Measurements from ENCODE around the gene FNBP1. TPM values are rescaled to one million over a fixed set of nuclear protein-coding genes. Genes with fewer than 3 reads are reported as not detected.
A peak's percentile ranks its signal among the peaks of the same experiment; 100 is the strongest.
"Not testable (repeated sequence)": the region's sequence is repeated elsewhere in the genome, so short reads cannot be mapped to it uniquely, and the experiment has no call there.

Gene FNBP1
- total and polyA plus RNA-seq, 8 donors = 5.3 to 18.5 (median 7.1) TPM

GRCh38 chr9:130001190-130001589 is 41.8 kb downstream of the FNBP1 start:
- Histone ChIP-seq H3K4me1 (no peaks in the 10 kb centered on the region), H3K4me3 (no peak overlapping the region), H3K9me3 (no peaks in the 10 kb centered on the region), H3K27me3 (no peaks in the 10 kb centered on the region), H3K27ac (no peak overlapping the region), H3K36me3 (no peaks in the 10 kb centered on the region)
- FAIRE-seq (no peak), DNase-seq (no peak), ATAC-seq (no peak)
- 79% methylated on average over 7 of the region's 7 CpGs for WGBS, 2 donors
- intact Hi-C loops (cut with DNase I) = no loop called here
- TF ChIP-seq CTCF (IDR thresholded peaks at IDR 0.05) = no peak

- TF ChIP-seq CTCF (IDR thresholded peaks at IDR 0.05) = no peak
- peaks cover 0 to 9% (median 0%) of the 10 kb centered on the region in 3 donors for H3K4me1 ChIP-seq
These were observed 43.9 kb downstream of the FNBP1 start for GRCh38 chr9:129999141-129999510.

GRCh38 chr9:129998491-129999140 is 44.4 kb downstream of the FNBP1 start:
- DNase-seq (no peak), FAIRE-seq (no peak), ATAC-seq (no peak)
- H3K36me3 ChIP-seq = no peaks in the 10 kb centered on the region
- 58 to 63% methylated on average over 5 of the region's 5 CpGs for WGBS, 2 donors
- H3K27me3 ChIP-seq = no peaks in the 10 kb centered on the region
- intact Hi-C loops (cut with DNase I) = no loop called here
- no peak overlapping the region for H3K27ac ChIP-seq
- TF ChIP-seq CTCF (IDR thresholded peaks at IDR 0.05) = no peak
- H3K4me1 ChIP-seq = peaks cover 0 to 9% (median 0%) of the 10 kb centered on the region in 3 donors
- no peak overlapping the region for H3K4me3 ChIP-seq
- no peaks in the 10 kb centered on the region for H3K9me3 ChIP-seq

More at GRCh38 chr9:129999141-129999510, 43.9 kb downstream of the FNBP1 start:
- intact Hi-C loops (cut with DNase I) = no loop called here
- Histone ChIP-seq H3K36me3 (no peaks in the 10 kb centered on the region), H3K9me3 (no peaks in the 10 kb centered on the region), H3K27me3 (no peaks in the 10 kb centered on the region), H3K27ac (no peak overlapping the region), H3K4me3 (no peak overlapping the region)
- DNase-seq (no peak), FAIRE-seq (no peak), ATAC-seq (no peak)
- WGBS, 2 donors = 87 to 88% methylated on average over 5 of the region's 5 CpGs

- 96 to 98% methylated on average over 3 of the region's 3 CpGs for WGBS, 2 donors
- H3K27me3 ChIP-seq; DNase-seq; H3K36me3 ChIP-seq; intact Hi-C loops (cut with DNase I); H3K4me1 ChIP-seq; H3K27ac ChIP-seq; H3K4me3 ChIP-seq; H3K9me3 ChIP-seq; ATAC-seq; FAIRE-seq: not testable (repeated sequence)
These were observed 45.3 kb downstream of the FNBP1 start for GRCh38 chr9:129997706-129998105.

GRCh38 chr9:129996161-129996830 is 46.7 kb downstream of the FNBP1 start:
- no peaks in the 10 kb centered on the region for H3K27me3 ChIP-seq
- ATAC-seq = peak in 2 of 4 donors; percentile 29 to 54
- WGBS, 2 donors = 87 to 90% methylated on average over 7 of the region's 7 CpGs
- H3K27ac ChIP-seq = peak overlapping the region in 2 of 4 donors; percentile 46 to 60
- peaks cover 0 to 9% (median 0%) of the 10 kb centered on the region in 3 donors for H3K4me1 ChIP-seq
- DNase-seq = no peak
- intact Hi-C loops (cut with DNase I) = no loop called here
- H3K4me3 ChIP-seq = no peak overlapping the region
- no peak for TF ChIP-seq CTCF (IDR thresholded peaks at IDR 0.05)
- FAIRE-seq = no peak
- no peaks in the 10 kb centered on the region for H3K36me3 ChIP-seq
- no peaks in the 10 kb centered on the region for H3K9me3 ChIP-seq

Measured in pancreas (tissue), 10 donors.